HL-60 (cell line): ENCODE results near the gene URB1.

Experiments
- CTCF ChIP-seq: IDR thresholded peaks from one replicate; pipeline ENCODE4 v1.5.1; 2011; ENCODE audit warnings: low read length, control low read depth, inconsistent platforms; ENCODE audit not compliant: insufficient read depth
- GABPA ChIP-seq: IDR thresholded peaks from 2 replicates; pipeline ENCODE4 v1.6.1; 2012; ENCODE audit warnings: low read depth
- REST ChIP-seq: IDR thresholded peaks from 2 replicates; pipeline ENCODE4 v1.6.1; 2012; ENCODE audit warnings: low read depth; ENCODE audit not compliant: insufficient replicate concordance

GRCh38 chr21:32278518-32279376 lies 114.1 kb downstream of the URB1 start, which contains the start of gene MIS18A:
- TF ChIP-seq CTCF (no peak), REST (no peak), GABPA (no peak)
